ENCODE measurements around the gene C1QTNF9. TPM values are rescaled to one million over a fixed set of nuclear protein-coding genes. Genes with fewer than 3 reads are reported as not detected.

Gene C1QTNF9
- total and polyA plus RNA-seq, 4 donors = 0.10 to 0.25 (median 0.19) TPM; not detected in 1

- DNase-seq (ENCODE audit: low spot score) = no peak
- peaks cover 5 to 31% (median 19%) of the 10 kb centered on the region in 4 donors for H3K36me3 ChIP-seq (ENCODE audit: control insufficient read depth in 4 of 4, insufficient read depth in 3 of 4, low read depth in 1 of 4, low read length in 3 of 4)
- no peaks in the 10 kb centered on the region for H3K9me3 ChIP-seq (ENCODE audit: control insufficient read depth in 4 of 4, low read length in 3 of 4)
- H3K27ac ChIP-seq (ENCODE audit: low read depth in 1 of 2, low read length in 2 of 2) = no peak overlapping the region
- H3K27me3 ChIP-seq (ENCODE audit: control insufficient read depth in 4 of 4, insufficient read depth in 4 of 4, low read length in 3 of 4) = no peaks in the 10 kb centered on the region
- 82% methylated on average over 7 of the region's 7 CpGs for WGBS
- no peak overlapping the region for H3K4me3 ChIP-seq (ENCODE audit: low read depth in 1 of 3, low read length in 3 of 3)
- TF ChIP-seq CTCF (IDR thresholded peaks at IDR 0.05; ENCODE audit: low read depth, low read length, missing input control) (no peak), FOXA1 (IDR thresholded peaks at IDR 0.05) (no peak), HNF4G (IDR thresholded peaks at IDR 0.05) (no peak), RAD21 (IDR thresholded peaks at IDR 0.05) (no peak), FOXA2 (IDR thresholded peaks at IDR 0.05) (no peak), JUND (IDR thresholded peaks at IDR 0.05) (no peak), SP1 (IDR thresholded peaks at IDR 0.05) (no peak), EGR1 (IDR thresholded peaks at IDR 0.05; ENCODE audit: low read depth in 2 of 2) (no peak), GABPA (IDR thresholded peaks at IDR 0.05 in 1 of 2, conservative IDR thresholded peaks at IDR 0.05 in 1 of 2) (no peak), NR2F2 (IDR thresholded peaks at IDR 0.05) (no peak), YY1 (IDR thresholded peaks at IDR 0.05) (no peak), REST (IDR thresholded peaks at IDR 0.05) (no peak)
- H3K4me1 ChIP-seq (ENCODE audit: control insufficient read depth in 4 of 4, insufficient read depth in 4 of 4, low read length in 3 of 4) = peaks cover 0 to 2% (median 0%) of the 10 kb centered on the region in 4 donors
- no peak overlapping the region for H3K9ac ChIP-seq (ENCODE audit: low read depth in 1 of 2, low read length in 2 of 2)
Measured at GRCh38 chr13:24280720-24281119, 28.7 kb upstream of the C1QTNF9 start.

GRCh38 chr13:24281188-24282008, 28.0 kb upstream of the C1QTNF9 start:
- H3K27me3 ChIP-seq (ENCODE audit: control insufficient read depth in 4 of 4, insufficient read depth in 4 of 4, low read length in 3 of 4) = no peaks in the 10 kb centered on the region
- H3K27ac ChIP-seq (ENCODE audit: low read depth in 1 of 2, low read length in 2 of 2) = no peak overlapping the region
- H3K9ac ChIP-seq (ENCODE audit: low read depth in 1 of 2, low read length in 2 of 2) = no peak overlapping the region
- WGBS = 96% methylated on average over 18 of the region's 18 CpGs
- peaks cover 0 to 2% (median 0%) of the 10 kb centered on the region in 4 donors for H3K4me1 ChIP-seq (ENCODE audit: control insufficient read depth in 4 of 4, insufficient read depth in 4 of 4, low read length in 3 of 4)
- no peak for TF ChIP-seq YY1 (IDR thresholded peaks at IDR 0.05)
- no peak for TF ChIP-seq MAX (IDR thresholded peaks at IDR 0.05)
- TF ChIP-seq CTCF (IDR thresholded peaks at IDR 0.05; ENCODE audit: low read depth, low read length, missing input control) = no peak
- no peak for TF ChIP-seq ATF3 (IDR thresholded peaks at IDR 0.05)
- no peak for TF ChIP-seq FOXA2 (IDR thresholded peaks at IDR 0.05)
- no peak for TF ChIP-seq EGR1 (IDR thresholded peaks at IDR 0.05; ENCODE audit: low read depth in 2 of 2)
- TF ChIP-seq ZBTB33 (IDR thresholded peaks at IDR 0.05) = no peak
- TF ChIP-seq TAF1 (conservative IDR thresholded peaks at IDR 0.05) = no peak
- TF ChIP-seq GABPA (IDR thresholded peaks at IDR 0.05 in 1 of 2, conservative IDR thresholded peaks at IDR 0.05 in 1 of 2) = no peak
- TF ChIP-seq RAD21 (IDR thresholded peaks at IDR 0.05) = no peak
- no peak for TF ChIP-seq RXRA (IDR thresholded peaks at IDR 0.05)
- TF ChIP-seq SP1 (IDR thresholded peaks at IDR 0.05) = no peak
- no peak for TF ChIP-seq HNF4A (conservative IDR thresholded peaks at IDR 0.05)
- TF ChIP-seq NR2F2 (IDR thresholded peaks at IDR 0.05) = no peak
- TF ChIP-seq JUND (IDR thresholded peaks at IDR 0.05) = no peak
- H3K9me3 ChIP-seq (ENCODE audit: control insufficient read depth in 4 of 4, low read length in 3 of 4) = no peaks in the 10 kb centered on the region
- no peak for DNase-seq (ENCODE audit: low spot score)
- H3K4me3 ChIP-seq (ENCODE audit: low read depth in 1 of 3, low read length in 3 of 3) = no peak overlapping the region
- peaks cover 7 to 38% (median 25%) of the 10 kb centered on the region in 4 donors for H3K36me3 ChIP-seq (ENCODE audit: control insufficient read depth in 4 of 4, insufficient read depth in 3 of 4, low read depth in 1 of 4, low read length in 3 of 4)

All from liver (tissue), 9 donors.